ENCODE measurements around the gene ARHGDIG. TPM values are rescaled to one million over a fixed set of nuclear protein-coding genes. Genes with fewer than 3 reads are reported as not detected.

ARHGDIG gene
- total RNA-seq, 1 donor from 2014 or later, result 5.0 TPM

DNA sequence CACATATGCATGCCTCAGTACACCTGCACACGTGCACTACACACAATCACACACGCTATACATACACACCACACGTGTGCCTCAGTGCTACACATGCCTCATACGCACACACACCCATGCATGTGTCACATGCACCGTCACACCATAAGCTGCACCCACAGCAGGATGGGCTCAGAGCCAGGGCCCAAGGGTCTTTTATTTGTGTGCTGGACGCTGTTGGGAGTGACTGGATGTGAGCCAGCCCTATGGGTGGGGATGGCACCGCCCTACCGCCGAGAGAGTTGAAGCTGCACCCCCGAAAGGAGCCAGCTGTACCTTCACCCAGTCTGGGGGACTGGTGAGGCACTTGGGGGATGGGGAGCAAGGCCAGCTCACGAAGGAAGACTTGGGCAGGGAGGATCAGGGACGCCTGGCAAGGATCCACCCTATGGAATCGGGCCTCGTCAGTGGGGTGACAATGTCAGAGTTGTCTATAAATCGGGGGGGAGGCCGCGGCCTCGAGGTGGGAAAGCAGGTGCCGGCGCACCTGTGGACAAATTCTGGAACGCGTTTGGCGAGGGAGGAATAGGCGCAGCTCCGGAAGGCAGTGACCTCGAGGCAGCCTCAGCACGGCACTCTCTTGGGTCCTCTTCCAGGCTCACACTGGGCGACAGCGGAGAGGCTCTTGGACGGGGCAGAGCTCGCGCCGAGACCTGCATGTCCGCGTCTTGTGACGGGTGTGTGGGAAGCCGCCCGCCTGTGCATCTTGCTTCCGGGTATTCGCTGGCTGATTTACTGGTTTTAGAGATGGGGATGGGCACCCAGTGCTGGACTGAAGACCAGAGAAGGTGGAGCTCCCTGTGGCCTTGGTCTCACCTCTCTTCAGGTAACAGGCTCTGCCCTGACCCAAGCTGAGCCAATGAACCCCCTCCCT is 12.0 kb upstream of the ARHGDIG start:
- Histone ChIP-seq H3K27me3 (ENCODE audit: insufficient read depth, low read length) (no peaks in the 10 kb centered on the region), H3K79me2 (ENCODE audit: insufficient read depth, low read length) (no peaks in the 10 kb centered on the region), H3K4me3 (ENCODE audit: insufficient read depth, low read depth, low read length) (no peak overlapping the region), H3K9me3 (ENCODE audit: insufficient read depth, low read depth, low read length) (no peaks in the 10 kb centered on the region), H4K20me1 (ENCODE audit: insufficient read depth, low read length) (no peaks in the 10 kb centered on the region), H3K4me1 (ENCODE audit: insufficient read depth, low read length) (no peaks in the 10 kb centered on the region), H3K27ac (ENCODE audit: low read depth, low read length) (no peak overlapping the region), H3K36me3 (ENCODE audit: insufficient read depth, low read length) (no peaks in the 10 kb centered on the region), H2AFZ (ENCODE audit: low read depth, low read length) (no peak overlapping the region), H3K9ac (ENCODE audit: low read length) (no peak overlapping the region), H3K4me2 (ENCODE audit: low read length) (no peak overlapping the region)
- H3K27me3 Mint-ChIP-seq (ENCODE audit: low read depth, unreplicated experiment), result peaks cover 11% of the 10 kb centered on the region
- no peak overlapping the region for H3K4me3 Mint-ChIP-seq (ENCODE audit: unreplicated experiment)
- DNase-seq (ENCODE audit: low read depth) (no peak), FAIRE-seq (no peak)
- H3K4me1 Mint-ChIP-seq (ENCODE audit: low read depth, unreplicated experiment), result no peaks in the 10 kb centered on the region
- H3K9me3 Mint-ChIP-seq (ENCODE audit: unreplicated experiment), result no peaks in the 10 kb centered on the region
- no peak overlapping the region for H3K27ac Mint-ChIP-seq (ENCODE audit: unreplicated experiment)
- TF ChIP-seq EZH2 (IDR thresholded peaks at IDR 0.05; ENCODE audit: insufficient read depth, low read length) (no peak), CTCF (IDR thresholded peaks at IDR 0.05; ENCODE audit: insufficient read depth, low read depth, low read length) (no peak)
- H3K36me3 Mint-ChIP-seq (ENCODE audit: low read depth, unreplicated experiment), result peaks cover 4% of the 10 kb centered on the region

- TF ChIP-seq EZH2 (IDR thresholded peaks at IDR 0.05; ENCODE audit: insufficient read depth, low read length) (no peak), CTCF (IDR thresholded peaks at IDR 0.05; ENCODE audit: insufficient read depth, low read depth, low read length) (no peak)
- Histone ChIP-seq H3K9me3 (ENCODE audit: insufficient read depth, low read depth, low read length) (no peaks in the 10 kb centered on the region), H3K9ac (ENCODE audit: low read length) (no peak overlapping the region), H3K4me3 (ENCODE audit: insufficient read depth, low read depth, low read length) (no peak overlapping the region), H3K27ac (ENCODE audit: low read depth, low read length) (no peak overlapping the region), H2AFZ (ENCODE audit: low read depth, low read length) (no peak overlapping the region), H3K27me3 (ENCODE audit: insufficient read depth, low read length) (no peaks in the 10 kb centered on the region), H3K4me1 (ENCODE audit: insufficient read depth, low read length) (no peaks in the 10 kb centered on the region), H3K4me2 (ENCODE audit: low read length) (no peak overlapping the region), H3K36me3 (ENCODE audit: insufficient read depth, low read length) (no peaks in the 10 kb centered on the region), H3K79me2 (ENCODE audit: insufficient read depth, low read length) (no peaks in the 10 kb centered on the region), H4K20me1 (ENCODE audit: insufficient read depth, low read length) (no peaks in the 10 kb centered on the region)
- no peak overlapping the region for H3K27ac Mint-ChIP-seq (ENCODE audit: unreplicated experiment)
- H3K36me3 Mint-ChIP-seq (ENCODE audit: low read depth, unreplicated experiment), result peaks cover 4% of the 10 kb centered on the region
- H3K4me1 Mint-ChIP-seq (ENCODE audit: low read depth, unreplicated experiment), result no peaks in the 10 kb centered on the region
- H3K27me3 Mint-ChIP-seq (ENCODE audit: low read depth, unreplicated experiment), result peaks cover 11% of the 10 kb centered on the region
- FAIRE-seq, result no peak
- H3K4me3 Mint-ChIP-seq (ENCODE audit: unreplicated experiment), result no peak overlapping the region
- no peak for DNase-seq (ENCODE audit: low read depth)
- H3K9me3 Mint-ChIP-seq (ENCODE audit: unreplicated experiment), result no peaks in the 10 kb centered on the region
Measured at GRCh38 chr16:269061-269796, 11.2 kb upstream of the ARHGDIG start.
